ENCODE data around the gene ZNF609. TPM values are rescaled to one million over a fixed set of nuclear protein-coding genes. Genes with fewer than 3 reads are reported as not detected.

Gene ZNF609
- total and polyA plus RNA-seq, 11 donors = 5.8 to 24.5 (median 15.3) TPM

- no peaks in the 10 kb centered on the region for H3K9me3 ChIP-seq
- H3K36me3 ChIP-seq = peaks cover 0 to 3% (median 0%) of the 10 kb centered on the region in 9 donors
- TF ChIP-seq POLR2A (IDR thresholded peaks at IDR 0.05) (no peak), CTCF (IDR thresholded peaks at IDR 0.05) (no peak)
- peak overlapping the region in 11 of 12 donors; percentile 71 to 94 (median 84) for H3K27ac ChIP-seq
- H3K4me1 ChIP-seq = peaks cover 9 to 69% (median 41%) of the 10 kb centered on the region in 12 donors
- ATAC-seq (peak in 3 of 4 donors; percentile 11 to 25 (median 14)), DNase-seq (peak in 2 of 5 donors; percentile 10 to 16)
- H3K27me3 ChIP-seq = no peaks in the 10 kb centered on the region
- H3K4me3 ChIP-seq = peak overlapping the region; percentile 56 to 89 (median 73)
- WGBS, 4 donors = 6 to 15% (median 8%) methylated on average over 5 of the region's 5 CpGs
- intact Hi-C loops (cut with DNase I) = loop anchor here in 1 of 10 donors (5.0 kb wide), 2 partner anchors 41 to 176 kb away; no protein-coding TSS in a partner anchor
Observed at GRCh38 chr15:64461721-64462162, 1.4 kb downstream of the ZNF609 start.

GRCh38 chr15:64462492-64462891 is 2.1 kb downstream of the ZNF609 start:
- DNase-seq = no peak
- Histone ChIP-seq H3K36me3 (peaks cover 0 to 3% (median 0%) of the 10 kb centered on the region in 9 donors), H3K27ac (peak overlapping the region in 6 of 12 donors; percentile 71 to 91 (median 84)), H3K4me1 (peaks cover 9 to 70% (median 44%) of the 10 kb centered on the region in 12 donors), H3K9me3 (no peaks in the 10 kb centered on the region), H3K27me3 (no peaks in the 10 kb centered on the region), H3K4me3 (peak overlapping the region in 3 of 12 donors; percentile 64 to 72 (median 68))
- intact Hi-C loops (cut with DNase I) = loop anchor here in 1 of 10 donors (5.0 kb wide), 2 partner anchors 40 to 175 kb away; no protein-coding TSS in a partner anchor
- ATAC-seq = no peak
- TF ChIP-seq POLR2A (IDR thresholded peaks at IDR 0.05) = no peak
- TF ChIP-seq CTCF (IDR thresholded peaks at IDR 0.05) = no peak

GRCh38 chr15:64464276-64465005 is 4.1 kb downstream of the ZNF609 start:
- Histone ChIP-seq H3K27me3 (no peaks in the 10 kb centered on the region), H3K9me3 (no peaks in the 10 kb centered on the region), H3K36me3 (peaks cover 0 to 3% (median 0%) of the 10 kb centered on the region in 9 donors), H3K4me1 (peaks cover 9 to 73% (median 44%) of the 10 kb centered on the region in 12 donors), H3K4me3 (no peak overlapping the region), H3K27ac (peak overlapping the region in 1 of 12 donors; percentile 6)
- no peak for ATAC-seq
- no peak for TF ChIP-seq POLR2A (IDR thresholded peaks at IDR 0.05)
- TF ChIP-seq CTCF (IDR thresholded peaks at IDR 0.05) = no peak
- DNase-seq = no peak
- WGBS, 4 donors = 62 to 74% (median 67%) methylated on average over 3 of the region's 3 CpGs
- intact Hi-C loops (cut with DNase I) = loop anchor here in 2 of 10 donors (5.0 kb wide), 3 partner anchors 38 to 173 kb away; no protein-coding TSS in a partner anchor

GRCh38 chr15:64466408-64467141 is 6.2 kb downstream of the ZNF609 start:
- peaks cover 0 to 11% (median 0%) of the 10 kb centered on the region in 9 donors for H3K36me3 ChIP-seq
- H3K27me3 ChIP-seq = no peaks in the 10 kb centered on the region
- ATAC-seq (no peak), DNase-seq (no peak)
- WGBS, 4 donors = 83 to 88% (median 84%) methylated on average over 4 of the region's 4 CpGs
- H3K4me1 ChIP-seq = peaks cover 9 to 63% (median 42%) of the 10 kb centered on the region in 12 donors
- no peak overlapping the region for H3K27ac ChIP-seq
- H3K4me3 ChIP-seq = no peak overlapping the region
- no peak for TF ChIP-seq POLR2A (IDR thresholded peaks at IDR 0.05)
- no peak for TF ChIP-seq CTCF (IDR thresholded peaks at IDR 0.05)
- intact Hi-C loops (cut with DNase I) = loop anchor here in 1 of 10 donors (5.0 kb wide), 1 partner anchor 41 kb away; no protein-coding TSS in a partner anchor
- no peaks in the 10 kb centered on the region for H3K9me3 ChIP-seq
